MV-4-11 (cell line): Measurements from ENCODE around the gene PRX.

Source experiments
- DNase-seq: peaks from one replicate; lab custom pipeline; 2025; lab: John Stamatoyannopoulos, UW

Gene PRX, protein sequence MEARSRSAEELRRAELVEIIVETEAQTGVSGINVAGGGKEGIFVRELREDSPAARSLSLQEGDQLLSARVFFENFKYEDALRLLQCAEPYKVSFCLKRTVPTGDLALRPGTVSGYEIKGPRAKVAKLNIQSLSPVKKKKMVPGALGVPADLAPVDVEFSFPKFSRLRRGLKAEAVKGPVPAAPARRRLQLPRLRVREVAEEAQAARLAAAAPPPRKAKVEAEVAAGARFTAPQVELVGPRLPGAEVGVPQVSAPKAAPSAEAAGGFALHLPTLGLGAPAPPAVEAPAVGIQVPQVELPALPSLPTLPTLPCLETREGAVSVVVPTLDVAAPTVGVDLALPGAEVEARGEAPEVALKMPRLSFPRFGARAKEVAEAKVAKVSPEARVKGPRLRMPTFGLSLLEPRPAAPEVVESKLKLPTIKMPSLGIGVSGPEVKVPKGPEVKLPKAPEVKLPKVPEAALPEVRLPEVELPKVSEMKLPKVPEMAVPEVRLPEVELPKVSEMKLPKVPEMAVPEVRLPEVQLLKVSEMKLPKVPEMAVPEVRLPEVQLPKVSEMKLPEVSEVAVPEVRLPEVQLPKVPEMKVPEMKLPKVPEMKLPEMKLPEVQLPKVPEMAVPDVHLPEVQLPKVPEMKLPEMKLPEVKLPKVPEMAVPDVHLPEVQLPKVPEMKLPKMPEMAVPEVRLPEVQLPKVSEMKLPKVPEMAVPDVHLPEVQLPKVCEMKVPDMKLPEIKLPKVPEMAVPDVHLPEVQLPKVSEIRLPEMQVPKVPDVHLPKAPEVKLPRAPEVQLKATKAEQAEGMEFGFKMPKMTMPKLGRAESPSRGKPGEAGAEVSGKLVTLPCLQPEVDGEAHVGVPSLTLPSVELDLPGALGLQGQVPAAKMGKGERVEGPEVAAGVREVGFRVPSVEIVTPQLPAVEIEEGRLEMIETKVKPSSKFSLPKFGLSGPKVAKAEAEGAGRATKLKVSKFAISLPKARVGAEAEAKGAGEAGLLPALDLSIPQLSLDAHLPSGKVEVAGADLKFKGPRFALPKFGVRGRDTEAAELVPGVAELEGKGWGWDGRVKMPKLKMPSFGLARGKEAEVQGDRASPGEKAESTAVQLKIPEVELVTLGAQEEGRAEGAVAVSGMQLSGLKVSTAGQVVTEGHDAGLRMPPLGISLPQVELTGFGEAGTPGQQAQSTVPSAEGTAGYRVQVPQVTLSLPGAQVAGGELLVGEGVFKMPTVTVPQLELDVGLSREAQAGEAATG (N-terminal part only)

DNA sequence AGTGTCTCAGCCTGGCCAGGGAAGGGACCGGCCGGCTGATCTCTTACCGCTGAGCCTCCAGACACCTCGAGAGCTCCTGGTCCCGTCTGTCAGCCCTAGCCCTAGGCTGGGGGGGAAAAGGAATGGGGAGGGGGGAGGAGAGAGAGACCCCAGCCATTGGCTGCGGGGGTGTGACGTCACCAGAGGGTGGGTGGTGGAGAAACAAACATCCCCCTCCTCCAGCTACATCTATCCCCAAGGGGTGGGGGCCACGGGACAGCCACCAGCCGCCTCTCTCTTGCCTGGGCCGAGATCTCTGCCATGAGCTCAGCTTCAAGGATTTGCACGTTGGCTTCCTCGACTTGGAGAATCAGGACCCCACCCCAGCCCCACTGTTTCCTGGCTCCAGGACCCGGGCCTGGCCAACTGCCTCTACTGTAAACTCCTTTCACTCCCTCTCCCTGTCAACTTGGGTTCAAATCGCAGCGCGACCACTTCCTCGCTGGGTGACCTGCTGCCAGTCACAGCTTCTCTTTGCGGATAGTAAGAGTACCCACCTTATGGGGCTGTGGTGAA, at the start of gene PRX:
PRX (minus strand) TSS at position 88 of the 555 bp plus-strand sequence. CDS start 5,446 bp downstream, outside the sequence.
- DNase-seq = no peak

DNA sequence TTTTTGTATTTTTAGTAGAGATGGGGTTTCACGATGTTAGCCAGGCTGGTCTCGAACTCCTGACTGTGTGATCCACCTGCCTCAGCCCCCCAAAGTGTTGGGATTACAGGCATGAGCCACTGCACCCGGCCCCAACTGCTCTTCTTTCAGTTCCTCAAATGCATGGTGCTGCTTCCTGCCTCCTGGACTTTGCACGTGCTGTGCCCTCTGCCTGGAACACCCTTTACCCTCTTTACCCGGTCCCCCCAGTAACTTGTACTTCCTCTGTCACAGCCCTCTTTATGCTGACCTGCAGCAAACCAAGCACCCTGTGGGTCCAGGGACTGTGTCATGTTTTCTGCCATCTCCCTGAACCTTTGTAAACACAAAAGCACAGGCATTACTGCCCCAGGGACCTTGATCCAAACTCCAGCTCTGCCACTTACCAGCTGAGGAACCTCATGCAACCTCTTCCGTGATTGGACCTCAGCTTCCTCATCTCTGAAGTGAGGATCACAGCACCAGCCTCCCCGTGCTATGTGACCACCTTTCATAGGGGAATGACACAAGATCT, 48.6 kb upstream of the PRX start:
- peak; percentile 93 for DNase-seq

DNA sequence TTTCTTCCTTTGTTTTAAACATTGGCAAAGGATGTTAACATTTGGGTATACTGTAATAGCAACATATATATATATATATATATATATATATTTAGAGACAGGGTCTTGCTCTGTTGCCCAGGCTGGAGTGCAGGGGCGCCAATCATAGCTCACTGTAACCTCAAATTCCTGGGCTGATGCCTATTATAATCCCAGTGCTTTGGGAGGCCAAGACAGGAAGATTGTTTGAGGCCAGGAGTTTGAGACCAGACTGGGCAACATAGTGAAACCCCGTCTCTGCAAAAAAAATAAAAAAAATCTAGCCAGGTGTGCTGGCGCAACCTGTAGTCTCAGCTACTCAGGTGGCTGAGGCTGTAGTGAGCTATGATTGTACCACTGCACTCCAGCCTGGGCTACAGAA, 47.0 kb upstream of the PRX start:
- DNase-seq = no peak

DNA sequence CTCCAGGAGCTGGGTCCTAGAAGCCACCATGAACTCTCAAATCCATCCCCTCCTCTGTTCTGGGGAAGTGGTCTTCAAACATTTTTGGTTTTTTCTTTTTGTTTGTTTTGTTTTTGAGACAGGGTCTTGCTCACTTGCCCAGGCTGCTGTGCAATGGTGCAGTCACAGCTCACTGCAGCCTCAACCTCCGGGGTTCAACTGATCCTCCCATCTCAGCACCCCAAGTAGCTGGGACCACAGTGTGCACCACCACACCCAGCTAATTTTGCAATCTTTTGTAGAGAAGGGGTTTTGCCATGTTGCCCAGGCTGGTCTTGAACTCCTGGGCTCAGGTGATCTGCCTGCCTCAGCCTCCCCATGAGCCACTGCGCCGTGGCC, 45.4 kb upstream of the PRX start:
- no peak for DNase-seq

DNA sequence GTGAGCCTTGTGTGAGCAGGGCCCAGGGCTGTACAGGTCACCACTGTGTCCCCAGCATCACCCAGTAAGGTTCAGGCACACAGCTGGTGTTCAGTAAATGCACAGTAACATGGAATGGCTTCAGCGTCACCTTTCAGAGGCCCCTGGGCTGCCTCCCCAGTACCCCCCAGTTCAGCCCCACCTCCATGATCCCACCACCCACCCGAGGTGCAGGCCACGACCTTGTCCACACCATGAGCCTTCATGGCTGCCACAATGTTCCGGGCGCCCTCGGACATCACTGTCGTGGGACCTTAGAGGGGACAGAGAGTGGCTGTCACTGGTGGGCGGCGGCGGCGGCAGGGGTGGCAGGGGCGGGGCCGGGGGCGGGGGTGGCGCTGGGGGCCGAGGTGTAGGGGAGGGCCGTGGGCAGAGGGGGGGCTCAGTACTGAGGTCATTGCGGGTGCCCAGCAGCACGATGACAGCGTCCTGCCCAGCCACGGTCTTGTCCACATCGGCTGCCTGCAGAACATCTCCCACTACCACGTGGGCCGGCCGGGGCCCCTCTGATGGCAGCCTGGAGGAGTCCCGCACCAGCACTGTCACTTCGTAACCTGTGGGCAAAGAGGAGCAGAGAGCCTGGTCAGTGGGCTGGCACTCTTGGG, 44.9 kb upstream of the PRX start:
- DNase-seq = no peak

DNA sequence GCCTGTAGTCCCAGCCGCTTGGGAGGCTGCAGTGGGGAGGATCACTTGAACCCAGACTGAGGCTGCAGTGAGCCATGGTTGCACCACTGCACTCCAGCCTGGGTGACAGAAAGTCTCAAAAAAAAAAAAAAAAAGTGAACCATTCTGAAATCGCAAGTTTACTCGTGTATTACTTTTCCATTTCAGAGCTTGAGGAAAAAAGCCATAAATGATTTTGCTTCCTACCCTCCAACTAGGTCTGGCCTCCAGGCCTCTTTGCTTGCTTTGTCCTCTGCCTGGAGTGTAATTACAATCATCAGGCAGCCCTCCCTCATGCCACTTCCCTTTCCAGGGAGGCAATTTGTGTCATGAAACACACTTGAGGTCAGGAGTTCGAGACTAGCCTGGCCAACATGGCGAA, 43.9 kb upstream of the PRX start:
- DNase-seq = peak; percentile 47

DNA sequence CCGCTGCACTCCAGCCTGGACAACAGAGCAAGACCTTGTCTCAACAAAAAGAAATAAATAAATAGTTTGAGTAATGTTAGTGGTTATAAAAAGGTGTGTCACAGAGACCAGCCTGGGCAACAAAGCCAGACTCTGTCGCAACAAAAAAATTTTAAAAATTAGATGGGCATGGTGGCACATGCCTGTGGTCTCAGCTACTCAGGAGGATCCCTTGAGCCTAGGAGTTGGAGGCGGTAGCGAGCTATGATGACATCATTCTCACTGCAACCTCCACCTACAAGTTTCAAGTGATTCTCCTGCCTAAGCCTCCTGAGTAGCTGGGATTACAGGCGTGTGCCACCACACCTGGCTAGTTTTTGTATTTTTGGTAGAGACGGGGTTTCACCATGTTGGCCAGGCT, 40.8 kb upstream of the PRX start:
- peak; percentile 17 for DNase-seq

DNA sequence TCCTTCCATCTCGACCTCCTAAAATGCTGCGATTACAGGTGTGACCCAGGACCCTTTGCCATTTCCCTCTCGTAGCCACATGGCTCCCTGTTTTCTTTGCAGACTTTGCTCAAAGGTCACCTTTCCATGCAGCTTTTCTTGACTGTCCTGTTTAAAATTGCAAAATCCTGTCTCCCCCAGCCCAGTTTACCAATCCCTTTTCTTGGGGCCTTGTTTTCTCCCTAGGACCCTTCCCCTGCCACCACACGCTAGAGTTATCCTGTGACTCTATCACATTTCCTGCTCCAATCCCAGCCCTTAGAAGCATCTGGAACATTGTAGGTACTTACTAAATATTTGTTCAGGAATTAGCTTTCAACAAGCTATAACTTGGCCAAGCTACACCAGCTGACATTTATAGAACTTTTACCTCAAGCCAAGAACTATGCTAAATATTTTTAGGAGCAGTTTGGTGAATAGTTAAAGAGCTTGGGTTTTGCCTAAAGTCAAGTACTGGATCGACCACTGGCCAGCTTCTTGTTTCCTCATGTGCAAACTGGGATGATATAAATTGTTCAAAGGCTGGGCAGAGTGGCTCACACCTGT, 40.1 kb upstream of the PRX start:
- DNase-seq = no peak

DNA sequence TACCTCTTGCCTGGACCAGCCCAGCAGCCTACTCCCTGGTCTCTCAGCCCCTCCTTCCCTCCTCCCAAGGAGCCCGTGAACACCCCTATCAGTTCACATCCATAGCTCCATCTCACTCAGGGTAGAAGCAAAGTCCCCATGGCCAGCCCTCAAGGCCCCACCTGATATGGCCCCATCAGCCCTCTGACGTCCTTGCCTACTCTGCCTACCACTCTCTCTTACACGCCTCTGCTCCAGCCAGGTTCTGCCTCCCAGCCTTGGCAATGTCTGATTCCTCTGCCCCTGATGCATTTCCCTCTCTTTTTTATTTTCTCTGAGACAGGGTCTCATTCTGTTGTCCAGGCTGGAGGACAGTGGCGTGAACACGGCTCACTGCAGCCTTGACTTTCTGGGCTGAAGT, 38.8 kb upstream of the PRX start:
- no peak for DNase-seq

DNA sequence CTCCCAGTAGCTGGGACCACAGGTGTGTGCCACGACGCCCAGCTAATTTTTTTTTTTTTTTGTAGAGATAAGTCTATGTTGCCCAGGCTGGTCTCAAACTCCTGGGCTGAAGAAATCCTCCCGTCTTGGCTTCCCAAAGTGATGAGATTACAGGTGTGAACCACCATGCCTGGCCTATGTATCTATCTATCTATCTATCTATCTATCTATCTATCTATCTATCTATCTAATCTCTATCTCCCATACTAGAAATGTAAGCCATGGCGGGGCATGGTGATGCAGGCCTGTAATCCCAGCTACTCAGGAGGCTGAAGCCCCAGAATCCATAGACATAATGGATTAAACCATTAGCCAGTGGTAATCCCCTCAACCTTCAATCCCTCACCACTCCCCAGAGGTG, 37.5 kb upstream of the PRX start:
- no peak for DNase-seq

DNA sequence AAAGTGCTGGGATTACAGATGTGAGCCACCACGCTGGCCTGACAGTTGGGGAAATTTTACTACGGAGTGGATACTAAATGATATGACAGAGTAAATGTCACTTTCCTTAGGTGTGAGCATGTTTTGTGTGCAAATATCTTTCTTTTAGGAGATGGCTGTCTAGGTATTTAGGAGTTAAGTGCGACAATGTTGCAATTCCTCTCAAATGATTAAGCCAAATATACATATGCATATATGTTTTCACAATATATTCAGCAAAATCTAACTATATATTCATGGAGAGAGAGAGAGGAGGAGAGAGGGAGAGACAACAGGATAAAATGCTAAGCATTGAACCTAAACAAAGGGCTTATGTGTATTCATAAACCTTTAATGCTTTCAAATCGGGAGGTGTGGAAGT, 36.3 kb upstream of the PRX start:
- no peak for DNase-seq

DNA sequence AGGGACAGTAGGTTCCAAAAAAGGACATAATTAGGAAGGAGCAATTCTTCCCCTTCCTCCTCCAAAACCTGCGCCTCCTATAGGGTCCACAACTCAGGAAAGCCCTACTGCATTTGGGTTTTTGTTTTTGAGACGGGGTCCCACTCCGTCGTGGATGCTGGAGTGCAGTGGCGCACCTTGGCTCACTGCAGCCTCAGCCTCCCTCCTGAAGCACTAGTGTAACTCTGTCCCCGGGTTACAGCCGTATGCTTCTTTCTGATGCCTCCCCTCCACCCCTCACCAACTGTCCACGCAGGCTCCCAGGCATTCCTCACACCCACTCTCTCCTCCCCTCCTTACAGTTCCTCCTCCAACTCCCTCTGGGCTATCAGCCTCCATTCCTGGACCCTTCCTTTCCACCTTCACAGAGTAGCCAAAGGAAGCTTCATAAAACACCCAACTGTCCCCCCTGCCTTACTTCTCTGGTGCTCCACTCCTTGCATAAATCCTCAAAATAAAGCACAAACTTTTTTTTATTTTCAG, 33.1 kb upstream of the PRX start:
- DNase-seq = no peak

DNA sequence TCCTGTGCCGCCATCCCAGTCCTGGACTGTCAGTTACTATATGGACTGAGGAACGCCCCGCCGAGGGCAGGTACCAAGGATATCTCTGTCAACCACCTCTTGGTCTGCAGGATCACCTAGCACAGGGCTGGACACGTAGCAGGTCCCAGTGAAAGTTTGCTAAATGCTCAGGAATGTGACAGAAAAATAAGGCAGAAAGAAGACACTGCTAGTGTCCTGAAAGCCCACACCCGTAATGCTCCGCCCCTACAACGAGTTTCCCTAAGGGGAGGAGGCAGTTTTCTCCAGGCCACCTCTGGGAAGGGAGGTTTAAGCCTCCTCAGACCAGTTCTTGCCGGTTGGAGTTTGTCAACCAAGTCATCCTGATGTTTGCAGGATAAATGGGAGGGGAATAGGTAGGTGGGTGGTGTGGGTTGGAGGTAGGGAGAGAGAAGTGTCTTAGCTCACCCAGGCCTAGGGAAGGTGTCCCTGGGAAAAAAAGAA, 32.6 kb upstream of the PRX start:
- no peak for DNase-seq

DNA sequence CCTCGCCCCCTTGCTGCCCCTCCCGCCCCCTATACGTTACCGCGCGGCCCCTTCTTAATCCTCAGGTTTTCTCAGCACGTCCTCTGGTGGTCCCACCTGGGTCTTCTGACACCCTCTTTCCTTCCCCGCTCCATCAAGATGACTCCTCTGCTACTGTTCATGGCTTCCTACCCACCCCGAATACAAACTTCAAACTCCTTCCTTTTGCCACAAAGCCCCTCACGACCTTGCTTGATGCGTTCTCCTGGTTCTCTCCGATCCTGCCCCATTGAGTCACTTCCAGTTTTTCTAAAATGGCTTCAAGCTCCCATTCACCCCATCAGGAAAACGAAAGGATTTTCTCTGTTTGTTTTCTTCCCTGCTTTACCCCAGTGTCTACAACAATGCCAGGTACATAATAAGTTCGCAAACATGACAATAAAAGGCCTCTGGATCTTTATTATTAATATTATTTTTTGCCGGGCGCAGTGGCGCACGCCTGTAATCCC, 31.7 kb upstream of the PRX start:
- DNase-seq = no peak

DNA sequence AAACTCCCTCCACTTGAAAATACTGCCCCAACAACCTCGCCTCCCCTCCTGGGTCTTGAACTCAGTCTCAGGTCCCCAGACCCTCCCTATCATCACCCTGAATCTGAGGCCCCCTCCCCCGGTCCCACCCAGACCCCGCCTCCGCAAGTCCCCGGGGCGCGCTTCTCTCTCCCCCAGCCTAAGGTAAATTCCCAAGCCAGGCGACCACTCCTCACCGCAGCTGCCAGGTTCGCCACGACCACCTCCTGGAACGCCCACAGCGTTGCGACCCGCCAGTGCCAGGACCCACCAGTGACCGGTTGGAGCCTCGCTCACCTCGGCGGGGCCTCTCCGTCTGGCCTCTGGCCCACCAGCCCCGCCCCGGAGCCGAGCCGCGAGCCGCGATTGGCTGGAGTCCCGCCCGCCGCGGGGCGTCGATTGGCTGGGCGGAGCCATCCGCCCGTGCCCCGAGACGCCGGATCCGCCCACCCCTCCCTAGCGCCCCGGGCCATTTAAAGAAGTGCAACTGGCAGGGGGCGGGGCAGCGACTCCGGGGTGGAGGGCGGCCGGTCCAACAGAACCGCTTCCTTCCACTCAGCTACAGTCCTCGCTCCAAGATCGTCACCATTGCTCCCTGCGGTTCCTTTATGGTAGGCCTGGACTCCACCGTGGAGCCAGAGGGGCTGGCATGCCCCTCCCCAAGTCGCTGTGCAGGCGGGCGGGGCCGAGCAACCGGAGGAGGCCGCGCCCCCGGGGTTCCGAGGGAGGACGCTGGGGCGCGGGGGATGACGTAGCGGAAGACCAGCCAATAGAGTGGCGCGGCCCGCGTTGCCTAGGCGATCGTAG, 31.0 kb upstream of the PRX start, which contains the start of gene SERTAD3:
SERTAD3 (minus strand) TSS at position 336 of the 825 bp plus-strand sequence. CDS start 2,255 bp downstream, outside the sequence.
- peak; percentile 95 for DNase-seq

DNA sequence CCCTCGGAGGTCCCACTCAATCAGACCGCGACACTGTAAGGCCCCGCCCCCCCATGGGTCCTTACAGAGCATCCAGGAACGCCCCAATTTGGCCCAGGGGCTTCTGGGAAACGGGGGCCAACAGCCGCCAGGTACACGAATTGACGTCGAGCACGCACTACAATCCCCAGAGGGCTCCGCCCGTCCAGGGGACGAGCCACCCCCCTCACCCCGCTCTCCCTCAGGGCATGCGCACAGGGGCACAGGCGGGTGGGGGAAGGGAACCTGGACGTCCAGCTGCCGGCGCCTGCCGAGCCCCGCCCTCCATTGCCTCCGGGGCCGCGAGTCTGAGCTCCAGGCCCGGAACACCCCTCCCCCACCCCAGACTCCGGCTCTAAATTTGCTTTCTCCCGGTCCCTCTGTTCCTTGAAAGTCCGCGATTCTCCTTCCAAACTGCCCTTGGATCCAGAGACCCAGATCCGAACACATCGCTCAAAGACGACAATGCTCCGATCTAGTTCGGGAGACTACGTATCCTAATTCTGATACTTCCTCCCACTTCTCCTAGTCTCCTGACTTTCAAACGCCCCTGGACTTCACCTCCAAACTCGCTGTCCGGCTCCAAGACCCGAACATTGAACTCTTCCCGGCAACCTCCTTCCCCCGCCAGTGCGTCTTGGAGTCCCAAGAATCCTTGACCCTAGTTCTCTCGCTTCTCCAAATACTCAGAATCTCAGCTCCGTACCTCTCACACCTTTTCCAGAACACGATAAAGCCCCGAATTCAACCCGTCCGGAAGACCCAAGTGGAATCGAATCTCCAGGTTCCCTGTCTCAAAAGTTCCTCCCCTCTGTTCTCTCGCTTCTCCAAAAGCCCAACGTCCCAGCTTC, 30.2 kb upstream of the PRX start:
- DNase-seq = peak; percentile 100

DNA sequence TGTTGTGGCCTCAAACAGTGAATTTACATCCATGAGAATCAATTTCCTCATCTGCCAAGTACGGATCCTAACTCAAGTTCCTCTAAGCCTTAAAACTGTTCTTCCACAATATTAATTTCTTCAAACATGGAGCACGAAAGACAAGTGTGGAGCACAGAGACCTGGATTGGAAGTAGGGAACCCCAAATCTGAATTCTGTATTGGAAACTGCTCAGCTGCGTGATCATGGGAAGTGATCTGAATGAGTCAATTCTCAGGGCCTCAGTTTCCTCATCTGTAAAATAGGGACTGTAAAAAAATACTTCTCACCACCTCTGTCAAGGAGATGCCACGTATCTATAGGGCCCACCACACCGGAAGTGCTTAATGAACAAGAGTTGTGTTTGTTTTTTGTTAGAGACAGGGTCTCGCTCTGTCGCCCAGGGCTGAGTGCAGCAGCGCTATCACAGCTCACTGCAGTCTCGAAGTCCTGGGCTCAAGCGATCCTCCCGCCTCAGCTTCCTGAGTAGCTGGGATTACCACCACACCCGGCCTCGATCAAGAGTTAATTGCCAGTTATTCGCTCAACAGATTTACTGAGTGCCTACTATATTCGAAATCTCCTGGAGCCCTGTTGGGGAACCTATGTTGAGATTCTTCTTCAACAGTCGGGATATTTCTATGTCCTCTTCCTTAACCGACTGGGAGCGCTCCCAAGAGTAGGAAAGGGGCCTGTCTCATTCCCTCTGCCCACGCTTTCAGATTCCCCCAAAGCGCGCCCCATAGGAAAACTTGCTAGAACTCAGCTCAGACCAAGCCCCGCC, 29.4 kb upstream of the PRX start:
- no peak for DNase-seq
